GM12874 (cell line): ENCODE data around the gene ITGA3.

Source experiments
- TF ChIP-seq, protein P1 (sequence below): IDR thresholded peaks from 2 replicates; pipeline ENCODE4 v1.5.1; 2011; ENCODE audit warnings: low read depth, mild to moderate bottlenecking, control low read depth, low read length, moderate library complexity; ENCODE audit not compliant: insufficient read depth

Gene ITGA3

DNA sequence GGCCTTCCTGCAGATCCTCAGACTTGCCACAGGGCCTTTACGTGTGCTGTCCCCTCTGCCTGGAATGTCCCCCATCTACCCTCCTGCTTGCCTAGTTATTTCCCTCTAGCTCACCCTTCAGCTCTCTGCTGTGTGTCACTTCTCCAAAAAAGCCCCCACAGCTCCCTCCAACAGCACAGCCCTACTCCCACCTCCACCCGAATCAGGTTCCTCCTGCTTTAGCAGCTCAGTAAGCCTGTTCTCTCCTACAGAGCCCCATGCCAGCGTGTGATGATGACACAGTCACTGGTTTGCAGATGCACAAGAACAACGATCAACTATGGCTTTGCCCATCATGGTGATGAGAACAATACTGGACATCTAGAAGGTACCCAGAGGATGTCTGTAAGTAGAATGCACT is 81.1 kb downstream of the ITGA3 start:
- TF ChIP-seq, protein P1, sequence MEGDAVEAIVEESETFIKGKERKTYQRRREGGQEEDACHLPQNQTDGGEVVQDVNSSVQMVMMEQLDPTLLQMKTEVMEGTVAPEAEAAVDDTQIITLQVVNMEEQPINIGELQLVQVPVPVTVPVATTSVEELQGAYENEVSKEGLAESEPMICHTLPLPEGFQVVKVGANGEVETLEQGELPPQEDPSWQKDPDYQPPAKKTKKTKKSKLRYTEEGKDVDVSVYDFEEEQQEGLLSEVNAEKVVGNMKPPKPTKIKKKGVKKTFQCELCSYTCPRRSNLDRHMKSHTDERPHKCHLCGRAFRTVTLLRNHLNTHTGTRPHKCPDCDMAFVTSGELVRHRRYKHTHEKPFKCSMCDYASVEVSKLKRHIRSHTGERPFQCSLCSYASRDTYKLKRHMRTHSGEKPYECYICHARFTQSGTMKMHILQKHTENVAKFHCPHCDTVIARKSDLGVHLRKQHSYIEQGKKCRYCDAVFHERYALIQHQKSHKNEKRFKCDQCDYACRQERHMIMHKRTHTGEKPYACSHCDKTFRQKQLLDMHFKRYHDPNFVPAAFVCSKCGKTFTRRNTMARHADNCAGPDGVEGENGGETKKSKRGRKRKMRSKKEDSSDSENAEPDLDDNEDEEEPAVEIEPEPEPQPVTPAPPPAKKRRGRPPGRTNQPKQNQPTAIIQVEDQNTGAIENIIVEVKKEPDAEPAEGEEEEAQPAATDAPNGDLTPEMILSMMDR = no peak

- TF ChIP-seq, protein P1 = no peak
Observed at GRCh38 chr17:50139185-50139783, 83.4 kb downstream of the ITGA3 start.
